GM21515 (cell line): ENCODE measurements around the gene SPATA6.
"Not testable (repeated sequence)": the region's sequence is repeated elsewhere in the genome, so short reads cannot be mapped to it uniquely, and the experiment has no call there.

Source experiments
- ATAC-seq: cut with Tn5 transposase; IDR thresholded peaks from one replicate; pipeline ENCODE4 v1.9.1; 2021; ENCODE audit not compliant: unreplicated experiment

Gene SPATA6

DNA sequence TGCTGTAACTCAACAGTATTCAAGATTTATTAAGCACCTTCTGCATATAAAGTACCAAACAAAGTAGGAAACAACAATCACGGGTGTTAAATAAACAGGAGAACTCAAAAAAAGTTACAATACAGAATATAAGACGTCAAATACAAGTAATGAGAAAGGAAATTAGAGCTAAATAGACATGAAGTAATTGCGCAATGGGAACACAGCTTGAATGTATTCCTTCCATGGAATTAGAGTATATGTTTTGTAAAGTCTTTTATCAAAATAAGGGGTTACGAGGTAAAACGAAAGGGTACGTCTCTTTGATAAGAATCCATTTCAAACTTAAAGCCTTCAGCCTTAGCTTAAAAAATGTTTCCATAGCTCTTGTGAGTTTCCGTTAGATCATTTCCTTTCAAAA is 109.1 kb downstream of the SPATA6 start:
- no peak for ATAC-seq

DNA sequence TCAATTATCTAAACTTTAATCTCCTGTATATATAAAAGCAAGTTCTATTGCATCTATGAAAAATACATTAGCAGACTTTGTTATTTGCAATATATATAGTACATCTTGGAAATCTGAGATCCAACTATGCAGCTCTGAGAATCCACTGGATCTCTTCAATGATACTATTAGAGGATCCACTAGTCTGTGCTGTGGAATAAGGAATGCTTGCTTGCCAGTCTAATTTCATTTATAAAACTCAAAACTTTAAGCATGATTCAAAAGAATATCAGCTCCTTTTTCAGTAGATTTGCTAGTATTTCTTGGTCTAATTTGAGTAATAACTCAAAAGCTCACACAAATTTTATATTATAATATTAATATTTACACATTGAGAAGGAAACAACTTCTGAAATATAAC is 115.1 kb downstream of the SPATA6 start:
- no peak for ATAC-seq

DNA sequence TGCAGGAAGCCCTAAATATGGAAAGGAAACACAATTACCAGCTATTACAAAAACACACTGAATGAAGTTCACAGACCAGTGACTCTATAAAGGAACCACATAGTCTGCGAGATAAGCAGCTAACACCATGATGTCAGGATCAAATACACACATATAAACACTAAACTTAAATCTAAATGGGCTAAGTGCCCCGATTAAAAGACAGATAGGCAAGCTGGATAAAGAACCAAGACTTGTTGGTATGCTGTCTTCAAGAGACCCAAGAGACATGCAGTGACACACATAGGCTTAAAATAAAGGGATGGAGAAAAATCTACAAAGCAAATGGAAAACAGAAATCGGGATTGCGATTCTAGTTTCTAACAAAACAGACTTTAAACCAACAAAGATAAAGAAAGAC is 127.6 kb downstream of the SPATA6 start:
- ATAC-seq, result no peak

DNA sequence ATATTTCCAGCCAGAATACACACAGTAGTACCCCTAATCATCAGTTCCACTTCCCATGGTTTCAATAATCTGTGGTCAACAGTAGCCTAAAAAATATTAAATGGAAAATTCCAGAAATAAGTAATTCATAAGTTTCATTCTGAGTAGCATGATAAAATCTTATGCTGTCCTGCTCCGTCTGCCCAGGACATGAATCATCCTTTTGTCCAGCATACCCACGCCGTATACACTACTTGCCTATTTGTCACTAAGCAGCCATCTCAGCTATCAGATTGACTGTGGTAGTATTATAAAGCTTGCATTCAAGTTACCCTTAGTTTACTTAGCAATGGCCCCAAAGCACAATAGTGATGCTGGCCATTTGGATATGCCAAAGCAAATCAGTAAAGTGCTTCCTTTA is 130.8 kb downstream of the SPATA6 start:
- ATAC-seq, result no peak

DNA sequence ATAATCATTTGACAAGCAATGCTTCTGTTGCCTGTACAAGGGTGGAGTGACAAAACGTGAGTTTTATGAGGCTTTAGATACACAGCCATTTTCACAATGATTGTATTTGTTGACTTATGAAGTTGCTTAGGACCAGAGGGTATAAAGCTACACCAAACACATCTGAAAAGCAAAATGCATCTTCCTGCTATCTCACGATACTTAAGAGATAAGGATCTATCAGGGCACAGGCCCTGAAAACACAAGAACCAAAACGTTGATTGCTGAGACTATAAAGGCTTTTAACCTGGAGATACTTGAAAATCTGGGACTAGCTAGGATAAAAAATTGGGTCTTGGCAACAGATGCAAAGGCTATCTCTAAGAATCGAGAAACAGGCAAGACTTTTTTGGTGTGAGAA is 133.7 kb downstream of the SPATA6 start:
- ATAC-seq, result no peak

DNA sequence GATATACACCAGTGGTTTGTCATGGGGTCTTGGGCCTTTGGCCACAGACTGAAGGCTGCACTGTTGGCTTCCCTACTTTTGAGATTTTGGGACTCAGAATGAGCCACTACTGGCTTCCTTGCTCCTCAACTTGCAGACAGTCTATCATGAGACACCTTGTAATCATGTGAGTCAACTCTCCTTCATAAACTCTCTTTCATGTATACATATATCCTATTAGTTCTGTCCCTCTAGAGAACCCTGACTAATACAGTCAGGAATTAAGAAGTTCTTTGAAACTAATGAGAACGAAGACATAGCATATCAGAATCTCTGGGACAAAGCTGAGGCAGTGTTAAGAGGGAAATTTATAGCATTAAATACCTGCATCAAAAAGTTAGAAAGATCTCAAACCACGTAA is 138.7 kb downstream of the SPATA6 start:
- no peak for ATAC-seq

DNA sequence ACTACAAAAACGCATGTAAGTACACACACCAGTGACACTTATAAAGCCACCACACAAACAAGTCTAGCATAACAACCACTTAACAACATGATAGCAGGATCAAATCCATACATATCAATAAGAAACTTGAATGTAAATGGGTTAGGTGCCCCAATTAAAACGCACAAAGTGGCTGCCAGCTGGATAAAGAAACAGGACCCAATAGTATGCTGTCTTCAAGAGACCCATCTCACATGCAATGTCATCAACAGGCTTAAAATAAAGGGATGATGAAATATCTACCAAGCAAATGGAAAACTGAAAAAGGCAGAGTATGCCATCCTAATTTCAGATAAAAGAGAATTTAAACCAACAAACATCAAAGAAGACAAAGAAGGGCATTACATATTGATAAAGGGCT is 139.9 kb downstream of the SPATA6 start:
- no peak for ATAC-seq

DNA sequence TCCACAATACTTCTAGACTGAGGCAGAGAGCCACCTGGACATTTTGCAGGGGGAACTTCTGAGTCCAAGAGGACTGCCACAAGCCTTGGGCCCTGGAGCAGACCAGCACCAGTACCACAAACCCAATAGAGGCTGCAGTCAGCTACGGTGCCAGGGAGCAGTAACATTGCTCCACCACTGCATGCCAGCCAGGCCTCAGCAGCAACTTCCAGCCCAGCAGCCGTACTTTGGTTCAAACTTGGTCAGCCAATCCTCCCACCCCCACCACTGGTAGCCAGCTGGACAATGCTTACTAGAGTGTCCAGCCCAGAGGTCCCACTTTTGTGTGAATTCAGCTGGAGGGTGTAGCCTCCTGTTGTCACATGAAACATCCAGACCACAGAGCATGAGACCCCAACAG is 142.1 kb downstream of the SPATA6 start:
- ATAC-seq, result no peak

DNA sequence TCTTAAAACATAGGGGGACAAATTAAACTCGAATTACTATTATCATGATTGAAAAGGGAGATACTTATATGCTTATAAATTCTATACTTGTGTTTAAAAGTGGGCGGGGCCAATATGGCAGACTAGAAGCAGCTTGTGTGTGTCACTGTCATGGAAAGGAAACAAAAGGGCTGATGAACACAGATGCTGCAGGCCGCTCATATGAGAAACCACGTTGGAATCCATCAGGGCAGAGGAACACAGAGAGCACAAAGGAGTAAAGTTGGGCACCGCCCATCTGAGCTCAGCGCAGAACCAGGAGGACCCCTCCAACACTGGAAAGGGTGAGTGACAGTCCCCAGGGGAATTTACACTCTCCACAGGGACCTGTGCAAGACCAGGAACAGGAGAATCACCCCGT is 142.5 kb downstream of the SPATA6 start:
- ATAC-seq, result no peak

DNA sequence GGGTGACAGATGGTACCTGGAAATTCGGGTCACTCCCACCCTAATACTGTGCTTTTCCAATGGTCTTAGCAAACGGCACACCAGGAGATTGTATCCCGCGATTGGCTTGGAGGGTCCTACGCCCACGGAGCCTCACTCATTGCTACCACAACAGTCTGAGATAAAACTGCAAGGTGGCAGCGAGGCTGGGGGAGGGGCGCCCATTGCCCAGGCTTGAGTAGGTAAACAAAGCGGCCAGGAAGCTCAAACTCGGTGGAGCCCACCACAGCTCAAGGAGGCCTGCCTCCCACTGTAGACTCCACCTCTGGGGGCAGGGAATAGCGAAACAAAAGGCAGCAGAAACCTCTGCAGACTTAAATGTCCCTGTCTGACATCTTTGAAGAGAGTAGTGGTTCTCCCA is 160.2 kb downstream of the SPATA6 start:
- ATAC-seq, result not testable (repeated sequence)

DNA sequence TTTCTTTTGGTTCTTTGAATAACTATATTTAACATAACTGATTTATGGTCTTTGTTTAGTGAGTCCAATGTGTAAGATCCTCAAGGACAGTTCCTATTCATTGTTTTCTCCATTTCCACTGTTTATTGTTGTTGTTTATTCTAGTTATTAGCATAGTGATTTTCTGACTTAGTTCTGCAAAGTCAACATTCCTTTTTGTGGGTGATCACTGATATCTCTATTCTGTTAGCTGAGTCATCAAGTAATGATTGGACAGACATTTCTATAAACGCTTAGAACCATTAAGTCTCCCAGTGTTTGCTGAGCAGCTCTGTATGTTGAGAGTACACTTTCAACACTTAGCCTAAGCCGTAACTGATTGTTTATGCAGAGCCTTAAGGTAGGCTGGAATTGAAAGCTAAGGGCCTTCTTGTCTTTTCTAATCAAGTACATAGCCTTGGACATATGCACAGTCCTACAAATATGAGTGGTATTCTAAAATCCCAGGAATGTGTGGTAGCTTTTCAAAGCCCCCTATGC is 162.4 kb downstream of the SPATA6 start:
- ATAC-seq, result no peak

DNA sequence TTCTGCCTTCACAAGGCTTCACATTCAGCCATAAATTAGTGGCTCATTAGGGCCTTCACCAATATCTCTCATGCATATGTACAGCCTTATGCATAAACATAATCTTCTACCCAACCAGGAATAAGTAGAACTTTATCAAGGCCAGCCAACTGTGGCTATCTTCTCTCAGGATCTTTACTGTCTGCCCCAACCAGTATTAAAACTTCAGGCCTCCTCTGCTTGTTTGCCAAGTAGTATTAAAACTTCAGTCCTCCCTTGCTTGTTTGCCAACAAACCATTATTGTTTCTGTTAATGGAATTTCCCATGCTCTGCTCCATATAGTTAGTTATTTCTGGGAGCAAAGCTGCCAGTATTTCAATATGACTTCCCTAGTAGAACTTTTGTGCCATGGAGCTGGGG is 169.4 kb downstream of the SPATA6 start:
- ATAC-seq, result no peak

DNA sequence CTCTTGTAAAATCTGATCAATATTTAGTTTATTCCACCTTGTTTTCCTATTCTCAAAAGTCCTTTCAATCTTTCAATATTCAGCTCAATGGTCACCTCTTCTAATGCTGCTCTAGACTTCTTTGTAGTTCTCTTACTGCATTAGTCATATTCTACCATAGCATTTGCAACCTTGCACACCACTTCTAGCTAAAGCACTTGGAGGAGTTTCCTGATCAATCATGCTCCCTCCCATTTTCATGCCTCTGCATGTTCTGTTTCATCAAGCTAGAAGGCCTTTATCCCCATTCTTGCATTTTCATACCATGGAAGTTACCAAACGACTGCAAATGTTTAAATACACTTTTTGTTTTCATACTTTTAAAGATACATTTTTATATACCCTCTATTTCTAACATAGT is 177.3 kb downstream of the SPATA6 start:
- no peak for ATAC-seq

DNA sequence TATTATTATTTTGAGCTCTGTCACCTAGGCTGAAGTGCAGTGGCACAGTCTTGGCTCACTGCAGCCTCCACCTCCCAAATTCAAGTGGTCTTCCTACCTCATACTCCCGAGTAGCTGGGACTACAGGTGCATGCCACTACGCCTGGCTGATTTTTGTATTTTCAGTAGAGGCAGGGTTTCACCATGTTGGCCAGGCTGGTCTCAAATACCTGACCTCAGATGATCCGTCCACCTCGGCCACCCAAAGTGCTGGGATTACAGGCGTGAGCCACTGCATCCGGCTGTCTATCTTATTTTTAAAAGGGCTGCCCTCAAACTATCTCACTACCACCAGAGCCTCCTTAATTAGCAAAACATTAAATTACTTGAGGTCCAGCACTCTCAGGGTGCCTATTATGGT is 177.9 kb downstream of the SPATA6 start:
- not testable (repeated sequence) for ATAC-seq

DNA sequence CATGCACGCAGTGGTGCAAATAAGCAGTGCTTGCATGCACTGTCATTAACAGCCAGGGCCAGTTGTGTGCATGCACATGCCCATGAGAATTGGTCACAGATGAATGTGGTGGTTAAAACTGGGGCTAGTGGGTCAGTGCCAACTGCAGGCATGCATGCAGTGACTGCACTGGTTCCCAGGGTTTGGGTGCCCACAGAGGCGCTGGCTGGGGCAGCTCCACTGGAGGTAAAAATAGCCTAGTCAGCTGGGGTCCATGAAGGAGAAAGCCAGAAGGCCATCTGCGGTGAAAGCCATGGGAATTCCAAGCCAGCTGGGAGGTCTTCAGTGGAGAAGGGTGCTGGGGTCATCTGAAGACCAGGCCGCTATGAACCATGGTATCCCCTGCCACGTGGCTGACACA is 179.3 kb downstream of the SPATA6 start:
- no peak for ATAC-seq

DNA sequence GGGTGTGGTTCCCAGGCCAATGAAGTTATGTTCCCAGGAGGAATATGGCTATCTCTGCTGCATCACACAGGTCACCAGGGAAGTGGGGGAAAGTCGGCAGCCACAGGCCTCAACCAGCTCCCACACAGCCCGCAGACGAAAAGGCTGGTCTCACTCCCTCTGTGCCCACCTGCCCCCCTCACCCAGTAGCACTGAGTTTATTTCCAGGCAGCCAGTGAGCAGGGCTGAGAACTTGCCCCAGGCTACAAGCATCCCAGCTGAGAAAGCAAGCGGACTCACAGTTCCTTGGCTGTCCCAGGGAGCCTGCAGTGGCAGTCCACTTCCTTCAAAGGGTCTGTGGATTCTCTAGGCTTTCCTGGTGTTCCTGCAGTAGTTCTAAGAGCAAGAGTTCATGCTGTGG is 180.6 kb downstream of the SPATA6 start:
- no peak for ATAC-seq

DNA sequence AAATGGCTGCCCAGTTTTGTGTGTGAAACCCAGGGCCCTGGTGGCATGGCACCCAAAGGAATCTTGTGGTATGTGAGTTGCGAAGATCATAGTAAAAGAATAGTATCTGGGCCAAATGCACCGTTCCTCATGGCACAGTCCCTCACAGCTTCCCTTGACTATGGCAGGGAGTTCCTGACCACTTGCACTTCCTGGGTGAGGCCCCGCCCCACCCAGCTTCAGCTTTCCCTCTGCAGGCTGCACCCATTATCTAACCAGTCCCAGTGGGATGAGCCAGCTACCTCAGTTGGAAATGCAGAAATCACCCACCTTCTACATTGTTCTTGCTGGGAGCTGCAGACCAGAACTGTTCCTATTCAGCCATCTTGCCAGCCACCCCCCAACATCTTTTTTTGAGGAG is 186.5 kb downstream of the SPATA6 start:
- no peak for ATAC-seq

DNA sequence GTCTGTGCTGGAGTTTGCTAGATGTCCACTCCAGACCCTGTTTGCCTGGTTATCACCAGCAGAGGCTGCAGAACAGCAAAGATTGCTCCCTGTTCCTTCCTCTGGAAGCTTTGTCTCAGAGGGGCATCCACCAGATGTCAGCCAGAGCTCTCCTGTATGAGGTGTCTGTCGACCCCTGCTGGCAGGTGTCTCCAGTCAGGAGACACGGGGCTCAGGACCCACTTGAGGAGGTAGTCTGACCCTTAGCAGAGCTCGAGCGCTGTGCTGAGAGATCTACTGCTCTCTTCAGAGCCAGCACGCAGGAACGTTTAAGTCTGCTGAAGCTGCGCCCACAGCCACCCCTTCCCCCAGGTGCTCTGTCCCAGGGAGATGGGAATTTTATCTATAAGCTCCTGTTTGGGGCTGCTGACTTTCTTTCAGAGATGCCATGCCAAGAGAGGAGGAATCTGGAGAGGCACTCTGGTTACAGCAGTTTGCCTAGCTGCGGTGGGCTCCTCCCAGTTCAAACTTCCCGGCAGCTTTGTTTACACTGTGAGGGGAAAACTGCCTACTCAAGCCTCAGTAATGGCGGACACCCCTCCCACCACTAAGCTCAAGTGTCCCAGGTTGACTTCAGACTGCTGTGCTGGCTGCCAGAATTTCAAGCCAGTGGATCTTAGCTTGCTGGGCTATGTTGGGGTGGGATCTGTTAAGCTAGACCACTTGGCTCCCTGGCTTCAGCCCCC is 187.1 kb downstream of the SPATA6 start:
- ATAC-seq, result not testable (repeated sequence)

DNA sequence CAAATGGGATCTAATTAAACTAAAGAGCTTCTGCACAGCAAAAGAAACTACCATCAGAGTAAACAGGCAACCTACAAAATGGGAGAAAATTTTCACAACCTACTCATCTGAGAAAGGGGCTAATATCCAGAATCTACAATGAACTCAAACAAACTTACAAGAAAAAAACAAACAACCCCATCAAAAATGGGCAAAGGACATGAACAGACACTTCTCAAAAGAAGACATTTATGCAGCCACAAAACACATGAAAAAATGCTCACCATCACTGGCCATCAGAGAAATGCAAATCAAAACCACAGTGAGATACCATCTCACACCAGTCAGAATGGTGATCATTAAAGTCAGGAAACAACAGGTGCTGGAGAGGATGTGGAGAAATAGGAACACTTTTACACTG is 189.7 kb downstream of the SPATA6 start:
- ATAC-seq, result not testable (repeated sequence)

DNA sequence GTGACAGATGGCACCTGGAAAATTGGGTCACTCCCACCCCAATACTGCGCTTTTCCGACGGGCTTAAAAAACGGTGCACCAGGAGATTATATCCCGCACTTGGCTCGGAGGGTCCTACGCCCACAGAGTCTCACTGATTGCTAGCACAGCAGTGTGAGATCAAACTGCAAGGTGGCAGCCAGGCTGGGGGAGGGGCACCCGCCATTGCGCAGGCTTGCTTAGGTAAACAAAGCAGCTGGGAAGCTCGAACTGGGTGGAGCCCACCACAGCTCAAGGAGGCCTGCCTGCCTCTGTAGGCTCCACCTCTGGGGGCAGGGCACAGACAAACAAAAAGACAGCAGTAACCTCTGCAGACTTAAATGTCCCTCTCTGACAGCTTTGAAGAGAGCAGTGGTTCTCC is 194.6 kb downstream of the SPATA6 start:
- not testable (repeated sequence) for ATAC-seq

DNA sequence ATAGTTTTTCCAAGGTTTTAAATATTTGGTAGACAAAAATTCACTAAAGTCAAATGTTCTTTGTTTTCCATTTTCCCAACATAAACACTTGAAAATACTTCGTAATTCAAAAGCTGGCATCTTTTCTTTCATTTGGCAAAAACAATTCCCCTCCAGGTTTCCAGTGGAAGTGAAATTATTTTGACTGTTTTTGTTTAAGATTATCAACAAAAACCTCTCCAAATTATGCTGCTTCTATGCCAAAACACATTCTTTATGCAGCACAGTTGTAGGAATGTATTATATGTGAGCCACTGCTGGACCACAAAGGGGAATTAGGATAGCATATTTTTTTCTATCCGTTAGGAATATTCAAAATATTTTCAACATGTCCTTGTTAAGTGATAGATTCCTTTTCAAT is 205.4 kb downstream of the SPATA6 start:
- ATAC-seq, result no peak

DNA sequence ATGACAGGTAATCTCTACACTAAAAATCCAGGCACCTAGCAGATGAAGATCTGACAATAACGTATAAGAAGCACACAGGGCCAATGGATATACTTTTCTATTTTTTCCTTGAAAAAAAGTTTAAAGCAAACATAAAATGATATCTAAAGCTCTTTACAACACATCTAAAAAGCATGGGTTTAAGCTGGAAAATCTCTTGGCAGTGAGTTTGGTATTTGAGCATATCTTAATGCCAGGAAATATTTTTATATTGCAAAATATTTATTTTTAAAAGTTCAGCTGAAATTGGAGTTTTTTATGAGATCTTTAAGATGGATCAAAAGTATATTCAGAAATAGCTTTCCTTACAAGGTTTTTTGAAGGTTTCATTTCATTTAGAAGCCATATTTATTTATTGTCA is 209.0 kb downstream of the SPATA6 start:
- no peak for ATAC-seq

DNA sequence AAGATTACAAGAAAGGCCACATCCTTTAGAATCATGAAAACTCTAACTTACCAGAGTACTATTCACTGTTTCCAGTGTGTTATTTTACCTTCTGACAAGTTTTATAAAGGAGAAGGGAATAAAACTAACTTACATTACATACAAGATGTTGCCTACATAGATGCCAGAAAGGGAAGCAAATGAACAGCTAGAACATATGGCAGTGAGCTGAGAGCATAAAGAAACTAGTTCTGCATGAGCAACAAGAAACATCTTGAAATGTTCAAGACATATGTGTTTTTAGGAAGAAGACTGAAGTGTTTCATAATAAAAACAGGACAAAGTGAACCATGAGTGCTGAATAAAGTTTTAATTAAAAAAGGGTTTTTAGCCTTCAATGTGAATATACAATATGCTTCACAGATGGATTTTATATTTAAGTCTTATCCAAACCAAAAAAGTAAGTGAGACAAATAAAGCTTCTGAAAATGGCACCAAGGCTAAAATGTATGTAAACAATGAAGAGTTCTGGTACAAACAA is 210.1 kb downstream of the SPATA6 start:
- ATAC-seq, result no peak
